T-helper 1 cell treated with Interleukin-12 subunit alpha and Interleukin-12 subunit beta and Interleukin-4 antibody, amounts not matched to agents 30 μg/mL and 1 μg/mL, for 36 hours (primary cell): ENCODE data around the gene NSD2.
"Not testable (repeated sequence)": the region's sequence is repeated elsewhere in the genome, so short reads cannot be mapped to it uniquely, and the experiment has no call there.

Experiments used
- H3K27ac Mint-ChIP-seq: one replicate; pipeline ENCODE4 v1.8.0; 2021; ENCODE audit warnings: mild to moderate bottlenecking, mixed read lengths
- H3K27me3 Mint-ChIP-seq: one replicate; pipeline ENCODE4 v1.8.0; 2021; ENCODE audit warnings: low read depth, mixed read lengths
- H3K36me3 Mint-ChIP-seq: one replicate; pipeline ENCODE4 v1.8.0; 2021; ENCODE audit warnings: low read depth, mixed read lengths
- H3K4me1 Mint-ChIP-seq: one replicate; pipeline ENCODE4 v1.8.0; 2021; ENCODE audit warnings: low read depth, mixed read lengths
- H3K4me3 Mint-ChIP-seq: one replicate; pipeline ENCODE4 v1.8.0; 2021; ENCODE audit warnings: mild to moderate bottlenecking, moderate library complexity, mixed read lengths
- H3K9me3 Mint-ChIP-seq: one replicate; pipeline ENCODE4 v1.8.0; 2021; ENCODE audit warnings: mixed read lengths

NSD2 gene

GRCh38 chr4:1907848-1908525, 36.8 kb downstream of the NSD2 start:
- Mint-ChIP-seq H3K9me3 (no peaks in the 10 kb centered on the region), H3K27me3 (no peaks in the 10 kb centered on the region), H3K4me3 (no peak overlapping the region)

GRCh38 chr4:1909696-1910095, 38.5 kb downstream of the NSD2 start:
- H3K27me3 Mint-ChIP-seq, H3K9me3 Mint-ChIP-seq, H3K27ac Mint-ChIP-seq, H3K4me3 Mint-ChIP-seq: not testable (repeated sequence)
- peaks cover 28% of the 10 kb centered on the region for H3K36me3 Mint-ChIP-seq
- peaks cover 44% of the 10 kb centered on the region for H3K4me1 Mint-ChIP-seq

More at GRCh38 chr4:1907848-1908525, 36.8 kb downstream of the NSD2 start:
- peak overlapping the region; percentile 55 for H3K27ac Mint-ChIP-seq
- peaks cover 47% of the 10 kb centered on the region for H3K4me1 Mint-ChIP-seq
- peaks cover 30% of the 10 kb centered on the region for H3K36me3 Mint-ChIP-seq

GRCh38 chr4:1910643-1911042, 39.5 kb downstream of the NSD2 start:
- H3K4me3 Mint-ChIP-seq: no peak overlapping the region
- peak overlapping the region; percentile 74 for H3K27ac Mint-ChIP-seq
- H3K4me1 Mint-ChIP-seq: peaks cover 43% of the 10 kb centered on the region
- H3K27me3 Mint-ChIP-seq: no peaks in the 10 kb centered on the region
- no peaks in the 10 kb centered on the region for H3K9me3 Mint-ChIP-seq
- peaks cover 27% of the 10 kb centered on the region for H3K36me3 Mint-ChIP-seq

- Mint-ChIP-seq H3K36me3 (peaks cover 32% of the 10 kb centered on the region), H3K4me1 (peaks cover 41% of the 10 kb centered on the region)
- H3K4me3 Mint-ChIP-seq, H3K9me3 Mint-ChIP-seq, H3K27me3 Mint-ChIP-seq, H3K27ac Mint-ChIP-seq: not testable (repeated sequence)
Observed at GRCh38 chr4:1911316-1911715, 40.1 kb downstream of the NSD2 start.

GRCh38 chr4:1922821-1923220, 51.6 kb downstream of the NSD2 start:
- Mint-ChIP-seq H3K4me3 (no peak overlapping the region), H3K36me3 (peaks cover 20% of the 10 kb centered on the region), H3K27me3 (no peaks in the 10 kb centered on the region), H3K9me3 (no peaks in the 10 kb centered on the region), H3K27ac (no peak overlapping the region), H3K4me1 (no peaks in the 10 kb centered on the region)

GRCh38 chr4:1927675-1928074, 56.5 kb downstream of the NSD2 start:
- peaks cover 30% of the 10 kb centered on the region for H3K36me3 Mint-ChIP-seq
- no peak overlapping the region for H3K4me3 Mint-ChIP-seq
- no peaks in the 10 kb centered on the region for H3K9me3 Mint-ChIP-seq
- H3K27me3 Mint-ChIP-seq: no peaks in the 10 kb centered on the region
- no peaks in the 10 kb centered on the region for H3K4me1 Mint-ChIP-seq
- no peak overlapping the region for H3K27ac Mint-ChIP-seq

- no peak overlapping the region for H3K4me3 Mint-ChIP-seq
- no peaks in the 10 kb centered on the region for H3K4me1 Mint-ChIP-seq
- H3K27me3 Mint-ChIP-seq: no peaks in the 10 kb centered on the region
- peaks cover 25% of the 10 kb centered on the region for H3K36me3 Mint-ChIP-seq
- no peak overlapping the region for H3K27ac Mint-ChIP-seq
- no peaks in the 10 kb centered on the region for H3K9me3 Mint-ChIP-seq
Observed at GRCh38 chr4:1928356-1929239, 57.4 kb downstream of the NSD2 start.

- H3K4me1 Mint-ChIP-seq: peaks cover under 1% of the 10 kb centered on the region
- no peak overlapping the region for H3K27ac Mint-ChIP-seq
- H3K36me3 Mint-ChIP-seq: peaks cover 27% of the 10 kb centered on the region
Observed at GRCh38 chr4:1932736-1933135, 61.5 kb downstream of the NSD2 start.

GRCh38 chr4:1933700-1934099, 62.5 kb downstream of the NSD2 start:
- no peak overlapping the region for H3K27ac Mint-ChIP-seq
- no peak overlapping the region for H3K4me3 Mint-ChIP-seq
- H3K27me3 Mint-ChIP-seq: no peaks in the 10 kb centered on the region
- no peaks in the 10 kb centered on the region for H3K9me3 Mint-ChIP-seq
- H3K4me1 Mint-ChIP-seq: peaks cover 2% of the 10 kb centered on the region
- peaks cover 24% of the 10 kb centered on the region for H3K36me3 Mint-ChIP-seq

More at GRCh38 chr4:1932736-1933135, 61.5 kb downstream of the NSD2 start:
- Mint-ChIP-seq H3K27me3 (no peaks in the 10 kb centered on the region), H3K9me3 (no peaks in the 10 kb centered on the region), H3K4me3 (no peak overlapping the region)

- Mint-ChIP-seq H3K27me3 (no peaks in the 10 kb centered on the region), H3K4me3 (no peak overlapping the region), H3K27ac (no peak overlapping the region), H3K9me3 (no peaks in the 10 kb centered on the region), H3K4me1 (peaks cover 2% of the 10 kb centered on the region), H3K36me3 (peaks cover 24% of the 10 kb centered on the region)
Observed at GRCh38 chr4:1937550-1937949, 66.4 kb downstream of the NSD2 start.

GRCh38 chr4:1938027-1938426, 66.8 kb downstream of the NSD2 start:
- Mint-ChIP-seq H3K4me3 (no peak overlapping the region), H3K9me3 (no peaks in the 10 kb centered on the region), H3K36me3 (peaks cover 26% of the 10 kb centered on the region), H3K27me3 (no peaks in the 10 kb centered on the region), H3K4me1 (peaks cover 2% of the 10 kb centered on the region), H3K27ac (no peak overlapping the region)

GRCh38 chr4:1939664-1940509, 68.7 kb downstream of the NSD2 start:
- no peak overlapping the region for H3K4me3 Mint-ChIP-seq
- H3K27me3 Mint-ChIP-seq: no peaks in the 10 kb centered on the region
- H3K9me3 Mint-ChIP-seq: no peaks in the 10 kb centered on the region
- H3K27ac Mint-ChIP-seq: no peak overlapping the region
- H3K36me3 Mint-ChIP-seq: peaks cover 31% of the 10 kb centered on the region
- H3K4me1 Mint-ChIP-seq: peaks cover 2% of the 10 kb centered on the region

- Mint-ChIP-seq H3K27me3 (no peaks in the 10 kb centered on the region), H3K27ac (no peak overlapping the region), H3K9me3 (no peaks in the 10 kb centered on the region), H3K36me3 (peaks cover 36% of the 10 kb centered on the region), H3K4me3 (no peak overlapping the region), H3K4me1 (peaks cover 2% of the 10 kb centered on the region)
Observed at GRCh38 chr4:1940566-1940965, 69.4 kb downstream of the NSD2 start.

GRCh38 chr4:1943928-1944327, 72.7 kb downstream of the NSD2 start:
- no peaks in the 10 kb centered on the region for H3K9me3 Mint-ChIP-seq
- no peak overlapping the region for H3K27ac Mint-ChIP-seq
- H3K36me3 Mint-ChIP-seq: peaks cover 31% of the 10 kb centered on the region
- no peaks in the 10 kb centered on the region for H3K27me3 Mint-ChIP-seq
- no peak overlapping the region for H3K4me3 Mint-ChIP-seq
- no peaks in the 10 kb centered on the region for H3K4me1 Mint-ChIP-seq
